Measurements from ENCODE around the gene GRM5.

GRCh38 chr11:88950975-88951374, 114.8 kb downstream of the GRM5 start:
- TF ChIP-seq POLR2AphosphoS5 (IDR thresholded peaks at IDR 0.05) (no peak), CTCF (IDR thresholded peaks at IDR 0.05) (no peak), POLR2A (IDR thresholded peaks at IDR 0.05) (no peak)
